Hematopoietic multipotent progenitor cell treated with erythropoietin and hydrocortisone succinate and interleukin-3 and kit ligand, for 4 days (in vitro differentiated cells): ENCODE data around the gene USP17L29.
"Not testable (repeated sequence)": the region's sequence is repeated elsewhere in the genome, so short reads cannot be mapped to it uniquely, and the experiment has no call there.

Experiments
- DNase-seq: peaks from one replicate; pipeline ENCODE4 v3.0.0-alpha.2; 2015

The USP17L29 gene, protein sequence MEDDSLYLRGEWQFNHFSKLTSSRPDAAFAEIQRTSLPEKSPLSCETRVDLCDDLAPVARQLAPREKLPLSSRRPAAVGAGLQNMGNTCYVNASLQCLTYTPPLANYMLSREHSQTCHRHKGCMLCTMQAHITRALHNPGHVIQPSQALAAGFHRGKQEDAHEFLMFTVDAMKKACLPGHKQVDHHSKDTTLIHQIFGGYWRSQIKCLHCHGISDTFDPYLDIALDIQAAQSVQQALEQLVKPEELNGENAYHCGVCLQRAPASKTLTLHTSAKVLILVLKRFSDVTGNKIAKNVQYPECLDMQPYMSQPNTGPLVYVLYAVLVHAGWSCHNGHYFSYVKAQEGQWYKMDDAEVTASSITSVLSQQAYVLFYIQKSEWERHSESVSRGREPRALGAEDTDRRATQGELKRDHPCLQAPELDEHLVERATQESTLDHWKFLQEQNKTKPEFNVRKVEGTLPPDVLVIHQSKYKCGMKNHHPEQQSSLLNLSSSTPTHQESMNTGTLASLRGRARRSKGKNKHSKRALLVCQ

DNA sequence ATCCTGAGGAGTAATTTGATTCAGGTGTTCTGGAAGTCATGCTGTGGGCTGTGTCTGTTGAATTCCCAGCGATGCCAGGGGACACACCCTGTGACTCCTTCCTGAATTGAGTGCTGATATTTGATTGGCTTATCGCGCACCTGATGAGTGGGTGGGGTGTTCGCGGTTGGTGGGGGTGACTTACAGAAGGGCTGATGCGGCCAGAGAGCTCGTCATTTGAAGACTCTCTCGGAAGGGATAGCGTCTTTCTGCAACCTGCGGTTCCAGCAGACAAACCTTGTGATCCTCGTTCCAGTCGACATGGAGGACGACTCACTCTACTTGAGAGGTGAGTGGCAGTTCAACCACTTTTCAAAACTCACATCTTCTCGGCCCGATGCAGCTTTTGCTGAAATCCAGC, at the start of gene USP17L29:
USP17L29 (plus strand) TSS at position 301 of the 400 bp plus-strand sequence; CDS start at position 301, 0 bp downstream.
- DNase-seq: not testable (repeated sequence)

DNA sequence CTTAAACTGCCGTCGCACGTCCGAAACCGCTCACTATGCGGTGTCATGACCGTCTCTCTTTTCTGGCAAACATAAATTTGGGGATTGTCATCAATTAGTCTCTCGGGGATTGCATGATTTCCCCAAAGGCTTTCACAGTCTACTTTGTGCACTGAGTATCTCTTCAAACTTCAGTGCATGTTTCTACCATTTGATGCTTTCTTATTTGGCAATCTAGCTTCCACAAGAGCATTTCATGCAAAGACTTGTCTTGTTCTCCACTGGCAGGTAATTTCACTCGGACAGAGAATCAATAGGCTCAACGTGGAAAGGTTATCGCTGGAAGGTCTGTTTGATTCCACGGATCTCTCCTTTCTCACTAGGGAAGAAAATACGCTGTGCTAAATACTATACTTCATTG, 29.2 kb upstream of the USP17L29 start:
- not testable (repeated sequence) for DNase-seq

DNA sequence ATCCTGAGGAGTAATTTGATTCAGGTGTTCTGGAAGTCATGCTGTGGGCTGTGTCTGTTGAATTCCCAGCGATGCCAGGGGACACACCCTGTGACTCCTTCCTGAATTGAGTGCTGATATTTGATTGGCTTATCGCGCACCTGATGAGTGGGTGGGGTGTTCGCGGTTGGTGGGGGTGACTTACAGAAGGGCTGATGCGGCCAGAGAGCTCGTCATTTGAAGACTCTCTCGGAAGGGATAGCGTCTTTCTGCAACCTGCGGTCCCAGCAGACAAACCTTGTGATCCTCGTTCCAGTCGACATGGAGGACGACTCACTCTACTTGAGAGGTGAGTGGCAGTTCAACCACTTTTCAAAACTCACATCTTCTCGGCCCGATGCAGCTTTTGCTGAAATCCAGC, 28.6 kb upstream of the USP17L29 start, which contains the start of gene USP17L24:
USP17L24 (plus strand) TSS at position 301 of the 400 bp plus-strand sequence; CDS start at position 301, 0 bp downstream.
- not testable (repeated sequence) for DNase-seq

DNA sequence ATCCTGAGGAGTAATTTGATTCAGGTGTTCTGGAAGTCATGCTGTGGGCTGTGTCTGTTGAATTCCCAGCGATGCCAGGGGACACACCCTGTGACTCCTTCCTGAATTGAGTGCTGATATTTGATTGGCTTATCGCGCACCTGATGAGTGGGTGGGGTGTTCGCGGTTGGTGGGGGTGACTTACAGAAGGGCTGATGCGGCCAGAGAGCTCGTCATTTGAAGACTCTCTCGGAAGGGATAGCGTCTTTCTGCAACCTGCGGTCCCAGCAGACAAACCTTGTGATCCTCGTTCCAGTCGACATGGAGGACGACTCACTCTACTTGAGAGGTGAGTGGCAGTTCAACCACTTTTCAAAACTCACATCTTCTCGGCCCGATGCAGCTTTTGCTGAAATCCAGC, 23.8 kb upstream of the USP17L29 start, which contains the start of gene USP17L25:
USP17L25 (plus strand) TSS at position 301 of the 400 bp plus-strand sequence; CDS start at position 301, 0 bp downstream.
- DNase-seq: not testable (repeated sequence)

DNA sequence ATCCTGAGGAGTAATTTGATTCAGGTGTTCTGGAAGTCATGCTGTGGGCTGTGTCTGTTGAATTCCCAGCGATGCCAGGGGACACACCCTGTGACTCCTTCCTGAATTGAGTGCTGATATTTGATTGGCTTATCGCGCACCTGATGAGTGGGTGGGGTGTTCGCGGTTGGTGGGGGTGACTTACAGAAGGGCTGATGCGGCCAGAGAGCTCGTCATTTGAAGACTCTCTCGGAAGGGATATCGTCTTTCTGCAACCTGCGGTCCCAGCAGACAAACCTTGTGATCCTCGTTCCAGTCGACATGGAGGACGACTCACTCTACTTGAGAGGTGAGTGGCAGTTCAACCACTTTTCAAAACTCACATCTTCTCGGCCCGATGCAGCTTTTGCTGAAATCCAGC, 19.1 kb upstream of the USP17L29 start, which contains the start of gene USP17L26:
USP17L26 (plus strand) TSS at position 301 of the 400 bp plus-strand sequence; CDS start at position 301, 0 bp downstream.
- not testable (repeated sequence) for DNase-seq

DNA sequence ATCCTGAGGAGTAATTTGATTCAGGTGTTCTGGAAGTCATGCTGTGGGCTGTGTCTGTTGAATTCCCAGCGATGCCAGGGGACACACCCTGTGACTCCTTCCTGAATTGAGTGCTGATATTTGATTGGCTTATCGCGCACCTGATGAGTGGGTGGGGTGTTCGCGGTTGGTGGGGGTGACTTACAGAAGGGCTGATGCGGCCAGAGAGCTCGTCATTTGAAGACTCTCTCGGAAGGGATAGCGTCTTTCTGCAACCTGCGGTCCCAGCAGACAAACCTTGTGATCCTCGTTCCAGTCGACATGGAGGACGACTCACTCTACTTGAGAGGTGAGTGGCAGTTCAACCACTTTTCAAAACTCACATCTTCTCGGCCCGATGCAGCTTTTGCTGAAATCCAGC, 14.3 kb upstream of the USP17L29 start, which contains the start of gene USP17L5:
USP17L5 (plus strand) TSS at position 301 of the 400 bp plus-strand sequence; CDS start at position 301, 0 bp downstream.
- not testable (repeated sequence) for DNase-seq

DNA sequence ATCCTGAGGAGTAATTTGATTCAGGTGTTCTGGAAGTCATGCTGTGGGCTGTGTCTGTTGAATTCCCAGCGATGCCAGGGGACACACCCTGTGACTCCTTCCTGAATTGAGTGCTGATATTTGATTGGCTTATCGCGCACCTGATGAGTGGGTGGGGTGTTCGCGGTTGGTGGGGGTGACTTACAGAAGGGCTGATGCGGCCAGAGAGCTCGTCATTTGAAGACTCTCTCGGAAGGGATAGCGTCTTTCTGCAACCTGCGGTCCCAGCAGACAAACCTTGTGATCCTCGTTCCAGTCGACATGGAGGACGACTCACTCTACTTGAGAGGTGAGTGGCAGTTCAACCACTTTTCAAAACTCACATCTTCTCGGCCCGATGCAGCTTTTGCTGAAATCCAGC, 9.6 kb upstream of the USP17L29 start, which contains the start of gene USP17L27:
USP17L27 (plus strand) TSS at position 301 of the 400 bp plus-strand sequence; CDS start at position 301, 0 bp downstream.
- not testable (repeated sequence) for DNase-seq

DNA sequence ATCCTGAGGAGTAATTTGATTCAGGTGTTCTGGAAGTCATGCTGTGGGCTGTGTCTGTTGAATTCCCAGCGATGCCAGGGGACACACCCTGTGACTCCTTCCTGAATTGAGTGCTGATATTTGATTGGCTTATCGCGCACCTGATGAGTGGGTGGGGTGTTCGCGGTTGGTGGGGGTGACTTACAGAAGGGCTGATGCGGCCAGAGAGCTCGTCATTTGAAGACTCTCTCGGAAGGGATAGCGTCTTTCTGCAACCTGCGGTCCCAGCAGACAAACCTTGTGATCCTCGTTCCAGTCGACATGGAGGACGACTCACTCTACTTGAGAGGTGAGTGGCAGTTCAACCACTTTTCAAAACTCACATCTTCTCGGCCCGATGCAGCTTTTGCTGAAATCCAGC, 4.8 kb upstream of the USP17L29 start, which contains the start of gene USP17L28:
USP17L28 (plus strand) TSS at position 301 of the 400 bp plus-strand sequence; CDS start at position 301, 0 bp downstream.
- DNase-seq: not testable (repeated sequence)

DNA sequence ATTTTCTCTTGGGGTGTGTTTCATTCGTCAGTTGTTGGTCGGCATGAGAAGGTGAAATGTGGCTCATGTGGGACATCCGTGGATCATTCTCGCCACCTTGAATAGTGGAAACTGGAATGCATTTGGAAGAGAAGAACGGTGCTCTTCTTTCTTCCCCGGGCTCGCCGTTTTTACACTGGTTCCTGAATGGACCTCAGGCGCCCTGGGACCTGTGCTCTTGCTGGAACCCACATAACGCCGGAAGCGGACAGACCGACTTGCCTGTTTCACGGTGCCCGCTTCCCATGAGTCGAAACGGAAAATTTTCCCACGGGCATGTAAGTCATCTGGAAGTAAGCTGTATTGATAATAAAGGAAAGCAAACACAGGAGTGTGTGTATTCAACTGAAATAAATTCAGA, 2.6 kb upstream of the USP17L29 start:
- DNase-seq: not testable (repeated sequence)

DNA sequence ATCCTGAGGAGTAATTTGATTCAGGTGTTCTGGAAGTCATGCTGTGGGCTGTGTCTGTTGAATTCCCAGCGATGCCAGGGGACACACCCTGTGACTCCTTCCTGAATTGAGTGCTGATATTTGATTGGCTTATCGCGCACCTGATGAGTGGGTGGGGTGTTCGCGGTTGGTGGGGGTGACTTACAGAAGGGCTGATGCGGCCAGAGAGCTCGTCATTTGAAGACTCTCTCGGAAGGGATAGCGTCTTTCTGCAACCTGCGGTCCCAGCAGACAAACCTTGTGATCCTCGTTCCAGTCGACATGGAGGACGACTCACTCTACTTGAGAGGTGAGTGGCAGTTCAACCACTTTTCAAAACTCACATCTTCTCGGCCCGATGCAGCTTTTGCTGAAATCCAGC, 9.4 kb downstream of the USP17L29 start, which contains the start of gene USP17L30:
USP17L30 (plus strand) TSS at position 301 of the 400 bp plus-strand sequence; CDS start at position 301, 0 bp downstream.
- not testable (repeated sequence) for DNase-seq

DNA sequence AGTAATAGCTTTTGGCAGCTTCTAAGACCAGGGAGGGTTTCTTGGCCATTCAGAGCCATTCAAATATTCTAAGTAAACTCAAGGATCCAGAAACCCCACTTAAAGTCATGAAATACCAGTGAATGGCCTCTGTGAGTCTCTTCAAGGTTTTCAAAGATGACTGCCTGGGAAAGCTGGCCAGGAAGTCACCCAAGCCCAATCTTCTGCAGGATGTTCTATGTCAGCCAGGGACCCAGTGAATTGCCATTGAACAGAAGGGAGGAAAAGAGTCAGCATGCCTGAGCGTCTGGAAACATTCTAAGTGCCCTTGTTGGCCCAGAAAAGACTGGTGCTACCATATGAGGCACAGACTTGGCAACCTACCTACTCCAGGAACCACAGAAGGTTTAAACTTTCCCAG, 26.4 kb downstream of the USP17L29 start:
- not testable (repeated sequence) for DNase-seq

DNA sequence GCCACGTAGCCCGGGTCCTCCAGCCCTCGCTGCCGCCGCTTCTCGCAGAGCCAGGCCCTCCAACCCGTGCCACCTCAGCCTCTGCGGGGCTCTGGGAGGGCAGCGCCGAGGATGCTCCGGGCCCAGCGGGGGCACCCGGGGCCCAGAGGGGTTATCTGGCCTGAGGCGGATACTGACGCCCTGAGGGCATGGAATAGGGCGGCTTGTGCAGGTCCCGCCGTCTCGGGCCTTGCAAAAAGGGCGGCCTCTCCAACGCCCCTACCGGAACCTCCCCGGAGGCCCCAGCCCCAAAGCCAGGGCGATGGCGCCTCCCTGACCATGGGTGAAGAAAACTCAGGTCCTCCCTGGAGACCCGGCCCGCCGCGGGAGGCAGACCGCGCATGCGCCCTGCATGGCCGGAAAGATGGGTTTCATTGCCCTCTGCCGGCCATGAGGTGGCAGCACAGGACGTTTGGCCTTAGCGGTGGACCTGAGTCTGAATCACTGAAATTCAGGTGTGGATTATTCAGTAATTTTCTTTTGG, 27.6 kb downstream of the USP17L29 start:
- DNase-seq: peak; percentile 14

DNA sequence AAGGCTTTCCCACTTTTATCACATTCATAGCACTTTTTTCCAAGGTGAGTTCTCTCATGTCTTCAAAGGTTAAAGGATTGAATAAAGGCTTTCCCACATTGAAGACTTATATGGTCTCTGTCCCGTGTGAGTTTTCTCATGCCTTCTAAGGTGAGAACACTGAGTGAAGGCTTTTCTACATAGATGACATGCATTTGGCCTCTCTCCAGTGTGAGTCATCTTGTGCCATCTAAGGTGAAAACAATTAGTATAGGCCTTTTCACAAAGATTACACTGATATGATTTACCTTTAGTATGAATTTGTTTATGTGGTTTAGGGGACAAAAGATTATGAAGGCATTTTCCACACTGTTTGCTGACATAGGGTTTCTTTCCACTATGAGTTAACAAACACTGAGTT, 30.7 kb downstream of the USP17L29 start:
- DNase-seq: no peak

DNA sequence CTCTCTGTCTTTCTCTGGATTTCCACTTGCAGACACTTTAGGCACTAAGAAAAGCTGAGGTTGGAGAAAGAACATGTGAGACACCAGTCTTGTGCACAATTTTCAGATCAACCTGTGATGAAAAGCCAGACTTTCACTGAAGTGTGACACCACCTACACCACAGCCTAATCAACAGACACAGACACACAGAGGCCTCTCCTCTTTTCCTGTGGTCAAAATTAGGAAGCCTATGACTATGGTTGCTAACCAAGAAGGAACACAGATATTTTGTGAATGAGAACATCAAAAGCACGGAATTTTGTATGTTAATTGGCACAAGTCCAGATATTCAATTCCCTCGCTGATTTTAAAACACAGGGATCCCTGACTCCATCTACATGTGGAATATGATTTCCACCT, 35.6 kb downstream of the USP17L29 start:
- DNase-seq: peak; percentile 52
